MM.1S (cell line): ENCODE data around the gene DDO.
"Not testable (repeated sequence)": the region's sequence is repeated elsewhere in the genome, so short reads cannot be mapped to it uniquely, and the experiment has no call there.

ENCODE experiments used
- EZH2 ChIP-seq: fragments of 300-600 bp; sonication (generic); optimal IDR thresholded peaks from 2 replicates; pipeline ENCODE3; 2017; ENCODE audit warnings: low read depth, mild to moderate bottlenecking, antibody characterized with exemption, low read length, mixed read lengths
- TF ChIP-seq, protein P1 (sequence below): fragments of 300-600 bp; sonication (generic); IDR thresholded peaks from 2 replicates; pipeline ENCODE4 v1.5.1; 2016; ENCODE audit warnings: antibody characterized with exemption, low read length, mixed read lengths

DNA sequence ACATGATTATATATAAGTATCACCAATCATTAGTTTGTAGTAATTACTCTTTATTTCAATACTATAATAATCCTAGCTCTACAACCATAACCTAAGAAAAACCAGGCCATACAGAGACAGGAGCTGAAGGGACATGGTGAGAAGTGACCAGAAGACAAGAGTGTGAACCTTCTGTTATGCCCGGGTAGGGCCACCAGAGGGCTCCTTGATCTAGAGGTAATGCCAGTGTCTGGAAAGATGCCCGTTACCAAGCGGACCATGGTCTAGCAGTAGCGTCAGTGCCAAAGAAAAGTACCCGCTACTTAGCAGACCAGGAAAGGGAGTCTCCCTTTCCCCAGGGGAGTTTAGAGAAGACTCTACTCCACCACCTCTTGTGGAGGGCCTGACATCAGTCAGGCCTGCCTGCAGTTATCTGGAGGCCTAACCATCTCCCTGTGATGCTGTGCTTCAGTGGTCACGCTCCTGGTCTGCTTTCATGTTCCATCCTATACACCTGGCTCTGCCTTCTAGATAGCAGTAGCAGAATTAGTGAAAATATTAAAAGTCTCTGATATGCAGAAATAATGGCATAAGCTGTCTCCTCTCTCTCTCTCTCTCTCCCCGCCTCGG, 42.3 kb upstream of the DDO start:
- TF ChIP-seq, protein P1, sequence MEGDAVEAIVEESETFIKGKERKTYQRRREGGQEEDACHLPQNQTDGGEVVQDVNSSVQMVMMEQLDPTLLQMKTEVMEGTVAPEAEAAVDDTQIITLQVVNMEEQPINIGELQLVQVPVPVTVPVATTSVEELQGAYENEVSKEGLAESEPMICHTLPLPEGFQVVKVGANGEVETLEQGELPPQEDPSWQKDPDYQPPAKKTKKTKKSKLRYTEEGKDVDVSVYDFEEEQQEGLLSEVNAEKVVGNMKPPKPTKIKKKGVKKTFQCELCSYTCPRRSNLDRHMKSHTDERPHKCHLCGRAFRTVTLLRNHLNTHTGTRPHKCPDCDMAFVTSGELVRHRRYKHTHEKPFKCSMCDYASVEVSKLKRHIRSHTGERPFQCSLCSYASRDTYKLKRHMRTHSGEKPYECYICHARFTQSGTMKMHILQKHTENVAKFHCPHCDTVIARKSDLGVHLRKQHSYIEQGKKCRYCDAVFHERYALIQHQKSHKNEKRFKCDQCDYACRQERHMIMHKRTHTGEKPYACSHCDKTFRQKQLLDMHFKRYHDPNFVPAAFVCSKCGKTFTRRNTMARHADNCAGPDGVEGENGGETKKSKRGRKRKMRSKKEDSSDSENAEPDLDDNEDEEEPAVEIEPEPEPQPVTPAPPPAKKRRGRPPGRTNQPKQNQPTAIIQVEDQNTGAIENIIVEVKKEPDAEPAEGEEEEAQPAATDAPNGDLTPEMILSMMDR = peak; percentile 47
- not testable (repeated sequence) for TF ChIP-seq EZH2
